Lower lobe of right lung (tissue), 2 donors: ENCODE data around the gene HOXB6. TPM values are rescaled to one million over a fixed set of nuclear protein-coding genes. Genes with fewer than 3 reads are reported as not detected.

Experiments used
- ATAC-seq, 2 donors: fragments of 200-7000 bp; cut with Tn5 transposase; one replicate each; pipeline ENCODE4 v1.9.1; 2020 to 2022; ENCODE audit warnings: mild to moderate bottlenecking in 2 of 2, moderate library complexity in 2 of 2
- DNase-seq: peaks from one replicate; pipeline ENCODE4 v3.0.0-alpha.2; 2020
- H3K27ac ChIP-seq: fragments of 200-600 bp; one replicate; pipeline ENCODE4 v1.8.0; 2022
- H3K27me3 ChIP-seq: fragments of 200-600 bp; one replicate; pipeline ENCODE4 v1.8.0; 2022; ENCODE audit warnings: low read depth
- H3K36me3 ChIP-seq: fragments of 200-600 bp; one replicate; pipeline ENCODE4 v1.8.0; 2022; ENCODE audit warnings: mild to moderate bottlenecking
- H3K4me1 ChIP-seq: fragments of 200-600 bp; one replicate; pipeline ENCODE4 v1.8.0; 2022
- H3K4me3 ChIP-seq: fragments of 200-600 bp; one replicate; pipeline ENCODE4 v1.8.0; 2022; ENCODE audit warnings: mild to moderate bottlenecking
- H3K9me3 ChIP-seq: fragments of 200-600 bp; one replicate; pipeline ENCODE4 v1.8.0; 2022
- intact Hi-C: fragments of 100-400 bp; cut with DNase I; formaldehyde crosslinking; loops from one replicate; pipeline ENCODE4 v1.11.0; 2022
- total RNA-seq: library from RNA; stranded (reverse); fragmentation: NEBNext Ultra II Directional; extraction: Animal tissue kit (Norgen Biotek cat#: 25700); gene quantifications from one replicate; pipeline ENCODE4 v1.2.1, GENCODE V29; 2021
- TF ChIP-seq, protein P1 (sequence below): fragments of 200-600 bp; IDR thresholded peaks from one replicate; pipeline ENCODE4 v1.8.0; 2022; ENCODE audit warnings: antibody characterized with exemption, mild to moderate bottlenecking
- donor health status: DM: no; HTN: yes; CAD: no; lungs with severe emphysema.

The HOXB6 gene
- total RNA-seq, 1 donor from 2014 or later: 4.4 TPM

DNA sequence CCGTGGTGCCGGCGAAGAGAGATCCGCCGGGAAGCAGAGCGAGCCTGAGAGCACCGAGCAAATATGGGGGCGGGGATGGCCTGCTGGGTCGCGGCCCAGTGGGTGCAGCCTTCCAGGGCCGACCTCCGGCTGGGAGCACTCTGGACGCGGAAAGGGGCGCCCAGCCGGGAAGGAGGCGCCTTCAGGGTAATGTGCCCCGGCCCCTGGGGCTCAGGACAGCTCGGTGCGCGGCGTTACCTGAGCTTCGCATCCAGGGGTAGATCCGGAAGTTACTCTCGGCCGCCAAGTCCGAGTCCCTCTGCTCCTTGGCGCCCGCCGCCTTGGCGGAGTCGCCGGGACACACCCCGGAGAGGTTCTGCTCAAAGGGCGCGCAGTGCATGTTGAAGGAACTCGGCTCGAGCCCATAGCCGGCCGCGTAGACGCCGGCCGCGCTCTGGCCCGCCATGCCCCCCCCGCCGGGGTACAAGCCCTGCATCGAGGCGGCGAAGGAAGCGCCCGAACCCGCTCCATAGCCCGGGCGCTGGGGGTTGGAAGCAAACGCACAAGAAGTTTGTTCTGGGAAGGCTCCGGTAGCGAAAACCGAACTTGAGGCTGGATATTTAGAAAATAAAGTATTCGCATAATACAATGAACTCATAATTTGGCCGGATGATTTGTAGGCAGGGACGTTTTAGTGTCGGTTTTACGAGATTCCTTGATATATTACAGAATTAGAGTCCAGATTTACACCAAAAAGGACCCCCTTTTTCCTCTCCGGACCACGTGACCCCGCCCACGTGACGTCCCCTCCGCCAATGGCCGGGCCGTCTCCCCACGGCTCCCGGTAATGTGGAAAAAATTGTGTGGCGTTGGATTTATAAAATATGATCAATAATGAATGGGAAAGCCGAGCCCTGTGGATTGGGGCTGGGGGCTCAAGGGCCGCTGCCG lies 5.8 kb upstream of the HOXB6 start, which contains the start of gene HOXB7:
HOXB7 (minus strand) TSS at position 736 of the 930 bp plus-strand sequence; CDS start at position 637, 99 bp downstream.
- peak within 1 kb of the TSS; percentile 64 for H3K4me3 ChIP-seq
- DNase-seq (peak; percentile 67), ATAC-seq (peak; percentile 56 to 73)
- peaks cover 98% of the 10 kb centered on the region for H3K27me3 ChIP-seq
- TF ChIP-seq, protein P1, sequence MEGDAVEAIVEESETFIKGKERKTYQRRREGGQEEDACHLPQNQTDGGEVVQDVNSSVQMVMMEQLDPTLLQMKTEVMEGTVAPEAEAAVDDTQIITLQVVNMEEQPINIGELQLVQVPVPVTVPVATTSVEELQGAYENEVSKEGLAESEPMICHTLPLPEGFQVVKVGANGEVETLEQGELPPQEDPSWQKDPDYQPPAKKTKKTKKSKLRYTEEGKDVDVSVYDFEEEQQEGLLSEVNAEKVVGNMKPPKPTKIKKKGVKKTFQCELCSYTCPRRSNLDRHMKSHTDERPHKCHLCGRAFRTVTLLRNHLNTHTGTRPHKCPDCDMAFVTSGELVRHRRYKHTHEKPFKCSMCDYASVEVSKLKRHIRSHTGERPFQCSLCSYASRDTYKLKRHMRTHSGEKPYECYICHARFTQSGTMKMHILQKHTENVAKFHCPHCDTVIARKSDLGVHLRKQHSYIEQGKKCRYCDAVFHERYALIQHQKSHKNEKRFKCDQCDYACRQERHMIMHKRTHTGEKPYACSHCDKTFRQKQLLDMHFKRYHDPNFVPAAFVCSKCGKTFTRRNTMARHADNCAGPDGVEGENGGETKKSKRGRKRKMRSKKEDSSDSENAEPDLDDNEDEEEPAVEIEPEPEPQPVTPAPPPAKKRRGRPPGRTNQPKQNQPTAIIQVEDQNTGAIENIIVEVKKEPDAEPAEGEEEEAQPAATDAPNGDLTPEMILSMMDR: no peak
- H3K36me3 ChIP-seq: no peaks in the 10 kb centered on the region
- peak within 1 kb of the TSS; percentile 66 for H3K27ac ChIP-seq
- intact Hi-C loops: no loop called here
- no peaks in the 10 kb centered on the region for H3K9me3 ChIP-seq
- H3K4me1 ChIP-seq: peaks cover 38% of the 10 kb centered on the region

DNA sequence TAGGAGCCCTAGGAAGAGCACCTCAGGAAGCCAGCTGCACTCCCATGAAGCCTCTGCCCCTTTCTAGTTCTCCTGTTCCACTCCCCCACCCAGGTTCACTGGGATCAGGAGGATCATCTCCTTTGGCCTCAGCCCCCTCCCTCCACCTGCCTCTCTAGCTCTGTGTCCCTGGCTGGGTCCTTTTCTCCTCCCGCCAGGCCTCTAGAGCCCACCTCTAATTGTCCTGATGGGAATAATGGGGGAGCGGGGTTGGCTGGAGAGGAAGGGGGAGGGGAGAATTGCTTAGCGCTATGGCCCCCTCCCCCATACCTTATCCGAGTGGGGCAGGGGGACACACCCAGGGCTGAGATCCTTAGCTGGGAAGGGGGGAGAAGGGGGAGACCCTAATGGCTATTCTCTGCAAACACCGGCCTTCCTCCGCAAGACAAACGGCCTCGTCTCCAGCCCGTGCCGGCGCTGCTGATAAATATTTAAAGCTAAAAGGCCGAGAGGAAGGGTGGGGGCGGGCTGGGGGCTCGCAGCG lies 5.0 kb upstream of the HOXB6 start:
- intact Hi-C loops: no loop called here
- peak overlapping the region; percentile 64 for H3K4me3 ChIP-seq
- peaks cover 38% of the 10 kb centered on the region for H3K4me1 ChIP-seq
- no peak overlapping the region for H3K27ac ChIP-seq
- TF ChIP-seq, protein P1: no peak
- no peaks in the 10 kb centered on the region for H3K9me3 ChIP-seq
- DNase-seq (no peak), ATAC-seq (no peak)
- H3K36me3 ChIP-seq: no peaks in the 10 kb centered on the region
- H3K27me3 ChIP-seq: peaks cover 99% of the 10 kb centered on the region

- Histone ChIP-seq H3K9me3 (no peaks in the 10 kb centered on the region), H3K4me1 (peaks cover 33% of the 10 kb centered on the region), H3K4me3 (no peak overlapping the region), H3K36me3 (no peaks in the 10 kb centered on the region), H3K27ac (no peak overlapping the region), H3K27me3 (peaks cover 99% of the 10 kb centered on the region)
- ATAC-seq: no peak
- DNase-seq: no peak
- TF ChIP-seq, protein P1: no peak
- intact Hi-C loops: no loop called here
These were observed 4.2 kb upstream of the HOXB6 start for GRCh38 chr17:48609033-48609432.

- TF ChIP-seq, protein P1: no peak
- intact Hi-C loops: no loop called here
- Histone ChIP-seq H3K9me3 (no peaks in the 10 kb centered on the region), H3K27me3 (peaks cover 99% of the 10 kb centered on the region), H3K4me3 (no peak overlapping the region), H3K36me3 (no peaks in the 10 kb centered on the region), H3K4me1 (peaks cover 30% of the 10 kb centered on the region), H3K27ac (no peak overlapping the region)
- DNase-seq (no peak), ATAC-seq (no peak)
These were observed 3.7 kb upstream of the HOXB6 start for GRCh38 chr17:48608494-48608834.

GRCh38 chr17:48606892-48607614 lies 2.3 kb upstream of the HOXB6 start:
- Histone ChIP-seq H3K36me3 (no peaks in the 10 kb centered on the region), H3K4me3 (no peak overlapping the region), H3K9me3 (no peaks in the 10 kb centered on the region), H3K27me3 (peaks cover 100% of the 10 kb centered on the region), H3K4me1 (peaks cover 31% of the 10 kb centered on the region), H3K27ac (no peak overlapping the region)
- no peak for DNase-seq
- TF ChIP-seq, protein P1: no peak
- intact Hi-C loops: no loop called here
- ATAC-seq: no peak
